Osteocyte (in vitro differentiated cells): ENCODE measurements around the gene CCDC179. TPM values are rescaled to one million over a fixed set of nuclear protein-coding genes. Genes with fewer than 3 reads are reported as not detected.

Experiments used
- DNase-seq: peaks from one replicate; pipeline ENCODE4 v3.0.0; 2021; ENCODE audit warnings: mixed read lengths; ENCODE audit not compliant: unreplicated experiment; ENCODE audit errors: extremely low spot score
- H3K27ac Mint-ChIP-seq: one replicate; pipeline ENCODE4 v1.8.0; 2021; ENCODE audit warnings: mild to moderate bottlenecking, mixed read lengths; ENCODE audit not compliant: unreplicated experiment
- H3K27me3 Mint-ChIP-seq: one replicate; pipeline ENCODE4 v1.8.0; 2021; ENCODE audit warnings: mixed read lengths; ENCODE audit not compliant: unreplicated experiment
- H3K36me3 Mint-ChIP-seq: one replicate; pipeline ENCODE4 v1.8.0; 2021; ENCODE audit warnings: mixed read lengths; ENCODE audit not compliant: unreplicated experiment
- H3K4me1 Mint-ChIP-seq: one replicate; pipeline ENCODE4 v1.8.0; 2021; ENCODE audit warnings: mixed read lengths; ENCODE audit not compliant: unreplicated experiment
- H3K4me3 Mint-ChIP-seq: one replicate; pipeline ENCODE4 v1.8.0; 2021; ENCODE audit warnings: mild to moderate bottlenecking, moderate library complexity, mixed read lengths; ENCODE audit not compliant: unreplicated experiment
- H3K9me3 Mint-ChIP-seq: one replicate; pipeline ENCODE4 v1.8.0; 2021; ENCODE audit warnings: mixed read lengths; ENCODE audit not compliant: unreplicated experiment
- total RNA-seq: library from RNA; stranded (reverse); gene quantifications from 2 replicates; pipeline ENCODE4 v1.2.1, GENCODE V29; 2021
- TF ChIP-seq, protein P1 (sequence below): fragments of 200-600 bp; sonication (generic); IDR thresholded peaks from 2 replicates; pipeline ENCODE4 v1.5.0; 2021; ENCODE audit warnings: antibody characterized with exemption, mild to moderate bottlenecking, moderate library complexity

CCDC179 gene
- total RNA-seq, 1 donor from 2014 or later: not detected

DNA sequence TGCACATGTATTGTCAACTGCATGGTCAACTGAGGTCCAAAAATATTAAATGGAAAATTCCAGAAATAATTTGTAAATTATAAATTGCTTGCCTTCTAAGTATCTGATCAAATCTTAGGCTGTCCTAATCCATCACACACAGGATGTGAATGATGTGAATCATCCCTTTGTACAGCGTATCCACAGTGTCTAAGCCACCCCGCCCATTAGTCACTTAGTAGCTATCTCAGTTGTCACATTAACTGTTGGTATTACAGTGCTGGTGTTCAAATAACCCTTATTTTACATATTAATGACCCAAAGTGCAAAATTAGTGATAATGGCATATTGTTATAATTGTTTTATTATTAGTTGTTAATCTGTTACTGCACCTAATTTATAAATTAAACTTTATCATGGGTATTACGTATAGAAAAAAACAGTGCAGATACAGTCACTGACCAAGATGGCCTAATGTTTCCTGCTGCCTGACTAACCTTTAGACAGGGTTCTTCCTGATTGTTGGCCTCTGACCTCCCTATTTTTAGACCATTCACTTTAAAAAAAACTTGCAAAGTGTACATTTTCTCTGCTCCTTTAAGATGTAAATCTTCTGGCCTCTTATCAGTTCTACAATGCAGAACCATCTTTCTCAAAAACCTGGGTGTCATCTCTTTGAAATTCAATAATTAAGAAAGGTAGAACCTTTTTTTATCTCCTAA lies 27.8 kb downstream of the CCDC179 start:
- DNase-seq: no peak
- TF ChIP-seq, protein P1, sequence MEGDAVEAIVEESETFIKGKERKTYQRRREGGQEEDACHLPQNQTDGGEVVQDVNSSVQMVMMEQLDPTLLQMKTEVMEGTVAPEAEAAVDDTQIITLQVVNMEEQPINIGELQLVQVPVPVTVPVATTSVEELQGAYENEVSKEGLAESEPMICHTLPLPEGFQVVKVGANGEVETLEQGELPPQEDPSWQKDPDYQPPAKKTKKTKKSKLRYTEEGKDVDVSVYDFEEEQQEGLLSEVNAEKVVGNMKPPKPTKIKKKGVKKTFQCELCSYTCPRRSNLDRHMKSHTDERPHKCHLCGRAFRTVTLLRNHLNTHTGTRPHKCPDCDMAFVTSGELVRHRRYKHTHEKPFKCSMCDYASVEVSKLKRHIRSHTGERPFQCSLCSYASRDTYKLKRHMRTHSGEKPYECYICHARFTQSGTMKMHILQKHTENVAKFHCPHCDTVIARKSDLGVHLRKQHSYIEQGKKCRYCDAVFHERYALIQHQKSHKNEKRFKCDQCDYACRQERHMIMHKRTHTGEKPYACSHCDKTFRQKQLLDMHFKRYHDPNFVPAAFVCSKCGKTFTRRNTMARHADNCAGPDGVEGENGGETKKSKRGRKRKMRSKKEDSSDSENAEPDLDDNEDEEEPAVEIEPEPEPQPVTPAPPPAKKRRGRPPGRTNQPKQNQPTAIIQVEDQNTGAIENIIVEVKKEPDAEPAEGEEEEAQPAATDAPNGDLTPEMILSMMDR: no peak
- Mint-ChIP-seq H3K36me3 (no peaks in the 10 kb centered on the region), H3K9me3 (no peaks in the 10 kb centered on the region), H3K4me1 (peaks cover 8% of the 10 kb centered on the region), H3K27ac (no peak overlapping the region), H3K27me3 (no peaks in the 10 kb centered on the region), H3K4me3 (no peak overlapping the region)

DNA sequence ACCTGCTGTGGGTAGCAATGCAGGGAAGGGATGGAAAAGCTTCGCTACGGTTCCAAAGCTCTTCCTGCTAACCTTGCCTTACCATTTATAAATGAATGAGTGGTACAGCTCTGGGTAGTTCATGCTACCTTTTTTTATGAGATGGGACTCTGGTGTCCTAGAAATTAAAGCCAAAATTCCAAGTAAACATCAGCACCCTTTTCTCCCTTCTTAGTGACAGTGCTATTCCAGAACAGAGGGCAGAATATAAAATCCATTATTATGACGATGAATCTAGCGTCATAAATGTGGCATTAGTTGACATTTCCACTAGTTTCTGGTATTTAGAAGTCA lies 30.2 kb downstream of the CCDC179 start:
- H3K27me3 Mint-ChIP-seq: no peaks in the 10 kb centered on the region
- no peak for DNase-seq
- no peak overlapping the region for H3K27ac Mint-ChIP-seq
- peaks cover 8% of the 10 kb centered on the region for H3K4me1 Mint-ChIP-seq
- H3K36me3 Mint-ChIP-seq: no peaks in the 10 kb centered on the region
- H3K4me3 Mint-ChIP-seq: peak overlapping the region; percentile 87
- TF ChIP-seq, protein P1: no peak
- H3K9me3 Mint-ChIP-seq: no peaks in the 10 kb centered on the region

DNA sequence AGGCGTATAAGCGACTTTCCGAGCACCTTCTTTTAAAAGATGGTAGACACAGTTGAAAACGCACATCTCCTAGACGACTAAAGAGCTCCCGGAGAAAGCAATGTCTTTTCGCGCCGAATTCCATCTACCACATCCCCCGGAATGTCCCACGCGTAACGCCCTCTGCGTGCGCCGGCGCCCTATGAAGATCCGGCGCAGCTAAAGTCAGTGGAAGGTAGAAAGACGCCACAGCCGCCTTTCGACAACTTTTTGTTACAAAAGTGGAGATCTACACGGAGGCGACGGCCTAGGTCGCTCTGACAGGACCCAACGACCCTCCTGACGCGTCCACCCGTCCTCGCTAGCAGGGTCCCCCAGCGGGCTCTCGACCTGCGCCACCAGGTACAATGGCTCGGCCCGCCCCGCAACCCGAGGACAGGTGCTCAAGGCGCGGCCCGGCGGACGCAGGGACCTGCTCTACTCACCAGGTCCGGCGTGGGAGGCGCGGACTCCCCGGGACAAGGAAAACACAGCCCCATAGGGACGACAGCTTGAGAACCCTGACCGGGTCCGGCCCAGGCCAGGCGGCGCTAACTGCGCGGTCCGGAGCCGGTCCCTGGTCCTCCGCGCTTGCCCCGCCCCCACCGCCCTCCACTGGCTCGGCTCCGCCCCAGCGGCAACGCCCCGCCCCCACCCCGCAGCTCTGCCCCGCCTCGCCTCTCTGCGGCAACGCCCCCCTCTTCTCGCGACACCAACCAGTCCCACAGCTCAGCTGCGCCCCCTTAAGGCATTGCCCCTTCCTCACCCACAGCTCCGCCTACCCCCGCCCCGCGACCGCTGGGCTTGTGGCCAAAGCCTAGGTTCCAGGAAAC lies 30.8 kb downstream of the CCDC179 start, which contains the start of gene SVIP:
SVIP (minus strand) TSS at position 571 of the 851 bp plus-strand sequence; CDS start at position 518, 53 bp downstream.
- TF ChIP-seq, protein P1: peak; percentile 68
- H3K36me3 Mint-ChIP-seq: no peaks in the 10 kb centered on the region
- no peaks in the 10 kb centered on the region for H3K27me3 Mint-ChIP-seq
- no peaks in the 10 kb centered on the region for H3K9me3 Mint-ChIP-seq
- peak within 1 kb of the TSS; percentile 68 for H3K27ac Mint-ChIP-seq
- H3K4me3 Mint-ChIP-seq: peak within 1 kb of the TSS; percentile 87
- peaks cover 8% of the 10 kb centered on the region for H3K4me1 Mint-ChIP-seq
- DNase-seq: peak; percentile 97

DNA sequence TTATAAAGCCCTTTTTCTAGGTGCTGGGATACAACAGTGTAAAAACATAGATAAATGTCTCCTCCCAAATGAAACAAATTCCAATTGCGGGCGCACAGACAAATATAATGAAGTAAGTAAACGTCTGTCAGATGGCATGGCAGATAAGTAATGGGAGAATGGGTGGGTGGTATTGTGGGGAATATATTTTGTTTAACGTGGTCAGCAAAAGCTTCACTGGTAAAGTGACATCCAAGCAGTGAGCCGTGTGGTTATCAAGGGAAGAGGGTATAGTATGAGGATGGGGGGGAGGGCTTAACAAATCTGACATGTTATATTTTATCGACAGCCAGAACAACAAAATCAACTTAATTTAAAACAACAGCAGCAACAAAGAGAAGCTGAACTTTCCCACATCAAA lies 31.9 kb downstream of the CCDC179 start:
- Mint-ChIP-seq H3K4me1 (peaks cover 8% of the 10 kb centered on the region), H3K9me3 (no peaks in the 10 kb centered on the region), H3K27ac (no peak overlapping the region), H3K4me3 (peak overlapping the region; percentile 87), H3K36me3 (peaks cover 2% of the 10 kb centered on the region), H3K27me3 (no peaks in the 10 kb centered on the region)
- TF ChIP-seq, protein P1: no peak
- no peak for DNase-seq

DNA sequence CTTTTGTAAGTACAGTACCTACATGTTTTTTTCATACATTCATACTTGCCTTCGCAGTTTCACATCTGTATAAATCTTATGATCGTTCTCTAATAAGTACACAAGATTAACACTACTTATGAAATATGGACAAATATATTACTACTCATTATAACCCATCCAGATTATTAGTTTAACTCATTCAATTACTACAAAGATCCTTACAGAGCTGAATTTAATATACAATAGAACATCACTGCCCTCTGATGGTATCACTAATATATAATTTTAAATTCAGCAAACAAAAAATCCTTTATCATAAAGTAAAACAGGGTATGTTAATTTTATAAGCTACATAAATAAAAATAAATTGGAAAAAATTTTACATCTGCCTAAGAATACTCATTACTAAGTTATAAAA lies 38.1 kb downstream of the CCDC179 start:
- DNase-seq: no peak
- no peak overlapping the region for H3K4me3 Mint-ChIP-seq
- no peaks in the 10 kb centered on the region for H3K27me3 Mint-ChIP-seq
- H3K9me3 Mint-ChIP-seq: no peaks in the 10 kb centered on the region
- H3K36me3 Mint-ChIP-seq: peaks cover 2% of the 10 kb centered on the region
- H3K27ac Mint-ChIP-seq: no peak overlapping the region
- TF ChIP-seq, protein P1: no peak
- H3K4me1 Mint-ChIP-seq: no peaks in the 10 kb centered on the region
